NCI-H2171 treated with DMSO at 0.1 percent for 48 hours (cell line): ENCODE results near the gene SPECC1.
"Not testable (repeated sequence)": the region's sequence is repeated elsewhere in the genome, so short reads cannot be mapped to it uniquely, and the experiment has no call there.

Experiments
- DNase-seq: peaks from one replicate; lab custom pipeline; 2025; lab: John Stamatoyannopoulos, UW

SPECC1 gene

DNA sequence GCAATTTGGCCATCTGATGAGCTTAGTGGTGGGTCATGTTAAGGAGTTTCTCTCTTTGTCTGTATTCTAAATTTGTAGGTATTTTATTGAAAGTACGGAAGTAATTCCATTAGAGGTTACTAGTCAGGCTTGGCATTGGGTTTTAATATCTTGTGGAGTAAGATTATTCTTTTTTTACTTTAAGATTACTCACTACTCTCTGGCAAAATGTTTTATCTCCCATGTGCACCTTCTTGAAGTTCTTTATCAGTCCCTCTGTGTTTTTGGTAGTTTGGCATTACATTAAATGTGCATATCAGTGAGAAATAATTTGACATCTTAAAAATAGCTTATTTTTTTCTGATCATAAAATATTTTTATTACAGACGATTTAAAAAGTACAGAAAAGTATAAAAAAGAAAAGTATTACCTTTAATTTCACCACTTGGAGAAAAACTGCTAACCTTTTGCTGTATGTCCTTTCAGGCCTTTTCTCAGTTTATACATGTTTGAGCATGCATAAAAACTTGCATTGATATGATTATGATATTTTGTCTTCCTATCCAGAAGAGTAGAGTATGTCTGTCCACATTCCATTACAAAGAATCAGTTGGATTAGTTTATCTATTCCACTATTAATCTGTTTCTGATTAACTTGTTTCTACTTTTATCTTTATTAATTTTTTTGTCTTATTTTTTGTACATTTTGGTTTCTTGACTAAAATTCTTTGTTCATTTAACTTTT lies 198.3 kb downstream of the SPECC1 start:
- no peak for DNase-seq

DNA sequence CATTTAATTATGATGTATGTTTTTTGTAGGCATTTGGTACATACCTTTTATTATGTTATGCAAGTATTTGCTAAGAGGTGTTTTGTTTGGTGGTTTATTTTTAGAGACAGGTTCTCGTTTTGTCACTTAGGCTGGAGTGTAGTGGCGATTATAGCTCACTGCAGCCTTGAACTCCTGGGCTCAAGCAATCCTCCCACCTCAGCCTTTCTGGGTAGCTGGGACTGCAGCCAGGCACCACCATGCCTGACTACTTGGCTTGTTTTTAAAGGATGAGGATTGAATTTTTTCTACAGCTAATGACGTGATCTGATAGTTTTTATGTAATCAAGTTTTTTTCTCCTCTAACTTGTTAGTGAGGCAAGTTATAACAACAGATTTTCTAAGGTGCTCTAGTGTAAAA lies 199.6 kb downstream of the SPECC1 start:
- no peak for DNase-seq

DNA sequence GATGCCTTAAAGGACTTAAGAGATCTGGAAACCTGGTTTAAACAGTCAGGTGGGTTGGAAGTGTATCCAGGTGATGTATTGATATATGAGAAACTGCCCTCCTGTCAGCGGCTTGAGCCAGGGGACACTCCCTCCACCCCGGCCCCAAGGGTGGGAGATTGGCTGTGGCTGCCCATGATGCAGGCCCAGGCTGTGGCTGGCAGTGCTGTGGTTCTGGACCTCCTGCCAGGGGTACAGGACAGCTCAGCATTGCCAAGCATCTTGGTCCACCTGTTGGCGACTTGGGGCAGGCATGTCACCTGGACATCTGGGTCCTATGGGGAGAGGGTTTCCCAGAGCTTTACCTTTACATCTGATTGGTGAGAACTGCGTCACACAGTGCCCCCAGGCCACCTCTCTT lies 201.0 kb downstream of the SPECC1 start:
- DNase-seq, result no peak

DNA sequence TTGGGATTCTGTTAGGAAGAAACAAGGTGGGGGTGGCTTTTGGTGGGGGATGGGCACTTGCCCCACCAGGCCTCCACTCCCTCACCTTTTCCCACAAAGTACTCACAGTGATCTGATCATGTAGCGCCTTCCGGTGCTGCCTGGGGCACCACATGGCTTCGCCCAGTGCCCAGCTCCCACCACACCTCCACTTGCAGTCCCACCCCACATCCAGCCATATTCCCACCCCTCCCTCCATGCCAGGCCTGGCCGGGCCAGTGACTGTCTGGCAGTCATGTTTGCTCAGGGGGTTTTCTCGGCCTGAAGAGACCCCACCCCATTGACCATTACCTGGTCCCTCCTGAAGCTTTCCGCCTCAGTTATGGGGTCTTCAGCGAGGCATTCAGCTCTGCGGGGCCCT lies 201.5 kb downstream of the SPECC1 start:
- DNase-seq, result no peak

DNA sequence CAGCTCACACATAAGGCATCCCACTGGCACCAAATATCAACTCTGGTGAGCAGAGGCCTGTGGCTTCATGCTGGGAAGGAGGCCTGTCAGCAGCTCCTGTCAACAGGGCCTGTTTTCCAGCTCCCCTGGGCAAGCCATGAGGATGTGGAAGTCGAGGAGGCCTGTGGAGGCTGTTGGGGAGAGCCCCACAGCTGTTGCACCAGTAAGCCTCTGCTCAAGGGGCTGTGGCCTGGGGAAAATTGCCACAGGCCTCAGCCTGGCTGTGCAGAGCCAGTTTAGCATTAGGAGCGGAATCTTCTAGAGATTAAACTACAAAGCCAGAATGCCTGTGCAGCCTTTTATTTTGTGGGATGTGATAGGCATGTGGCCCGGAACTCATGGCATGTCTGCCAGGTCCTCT lies 202.1 kb downstream of the SPECC1 start:
- DNase-seq, result no peak

DNA sequence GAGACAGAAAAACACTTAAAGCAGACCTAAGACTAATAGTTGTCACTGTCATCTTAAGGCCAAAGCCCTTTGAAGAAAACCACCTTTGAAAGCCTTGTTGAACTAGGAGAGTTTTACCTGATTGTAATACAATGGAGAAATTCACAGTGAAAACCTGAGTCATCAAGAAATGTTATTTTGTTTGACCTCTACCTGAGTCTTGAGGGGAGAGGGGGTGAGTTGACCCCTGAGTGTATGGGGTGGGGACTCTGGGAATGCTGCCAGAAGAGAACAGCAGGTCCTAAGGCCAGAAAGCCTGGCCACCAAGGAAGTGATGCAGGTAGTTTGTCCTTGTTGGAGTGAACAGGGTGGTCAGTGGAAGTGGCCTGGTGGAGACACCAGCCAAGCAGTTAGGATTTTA lies 204.3 kb downstream of the SPECC1 start:
- no peak for DNase-seq

DNA sequence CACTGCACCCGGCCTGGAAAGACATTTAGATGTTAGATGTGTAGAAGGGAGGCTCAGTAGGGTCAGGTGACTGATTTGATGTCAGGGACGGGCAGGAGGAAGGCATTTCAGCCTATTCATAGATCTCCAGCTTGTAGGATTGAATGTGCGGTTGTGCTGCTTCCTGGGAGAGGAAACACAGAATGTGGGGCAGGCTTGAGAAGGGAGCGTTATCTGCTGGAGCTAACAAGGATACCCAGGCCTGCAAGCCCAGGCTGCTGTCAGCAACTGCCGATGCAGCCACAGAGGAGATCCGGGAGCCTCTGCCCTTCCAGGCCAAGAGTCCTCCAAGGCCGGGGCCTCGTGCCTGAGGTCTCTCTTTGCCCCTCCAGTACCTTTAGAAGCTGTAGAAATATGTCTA lies 205.6 kb downstream of the SPECC1 start:
- DNase-seq, result no peak

DNA sequence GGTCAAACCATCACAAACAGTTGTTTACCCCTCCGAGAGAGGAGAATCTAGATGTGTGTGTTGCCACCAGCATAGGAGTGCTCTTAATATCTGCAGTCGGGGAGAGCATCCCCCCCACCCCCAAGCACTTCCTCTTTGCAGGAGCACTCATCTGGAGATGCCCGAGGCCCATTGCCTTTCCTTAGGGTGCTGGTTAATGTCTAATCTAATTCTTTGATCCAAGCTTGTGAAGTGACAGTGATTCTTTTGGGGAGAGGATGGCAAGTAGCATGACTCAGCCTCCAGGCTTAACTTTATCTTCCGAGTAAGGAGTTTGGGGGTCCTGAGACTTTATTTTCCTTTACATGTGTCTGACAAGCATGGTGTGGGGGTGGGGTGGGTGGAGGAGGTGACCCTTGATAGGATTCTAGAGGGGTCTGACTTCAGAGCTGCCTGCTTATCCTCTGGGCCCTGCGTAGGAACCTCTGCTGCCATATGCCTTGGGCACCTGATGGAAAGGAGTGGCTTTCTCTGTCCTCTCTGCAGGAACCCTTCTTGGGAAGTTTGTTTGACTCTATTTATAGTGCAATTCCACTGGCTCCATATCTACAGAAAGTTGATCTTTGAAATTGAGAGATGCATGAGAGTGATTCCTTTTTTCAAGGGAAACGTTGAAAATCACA lies 207.1 kb downstream of the SPECC1 start:
- no peak for DNase-seq

DNA sequence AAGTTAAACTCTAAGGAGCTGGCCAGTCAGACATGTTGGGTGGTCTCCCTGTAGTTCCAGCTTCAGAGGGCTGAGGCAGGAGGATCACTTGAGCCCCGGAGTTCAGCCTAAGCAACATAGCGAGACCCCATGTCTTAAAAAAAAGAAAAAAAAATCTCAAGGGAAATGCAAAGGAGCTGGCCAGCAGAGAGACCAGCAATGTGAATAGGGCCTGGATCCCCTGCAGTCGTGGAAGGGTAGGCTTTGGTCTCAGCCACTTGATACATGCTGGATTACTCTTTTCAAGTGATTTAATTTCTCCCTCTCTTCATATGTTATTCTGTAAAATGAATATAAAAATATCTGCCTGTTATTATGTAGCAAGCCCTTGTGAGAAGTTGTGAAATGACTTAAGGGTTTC lies 207.7 kb downstream of the SPECC1 start:
- DNase-seq, result no peak

DNA sequence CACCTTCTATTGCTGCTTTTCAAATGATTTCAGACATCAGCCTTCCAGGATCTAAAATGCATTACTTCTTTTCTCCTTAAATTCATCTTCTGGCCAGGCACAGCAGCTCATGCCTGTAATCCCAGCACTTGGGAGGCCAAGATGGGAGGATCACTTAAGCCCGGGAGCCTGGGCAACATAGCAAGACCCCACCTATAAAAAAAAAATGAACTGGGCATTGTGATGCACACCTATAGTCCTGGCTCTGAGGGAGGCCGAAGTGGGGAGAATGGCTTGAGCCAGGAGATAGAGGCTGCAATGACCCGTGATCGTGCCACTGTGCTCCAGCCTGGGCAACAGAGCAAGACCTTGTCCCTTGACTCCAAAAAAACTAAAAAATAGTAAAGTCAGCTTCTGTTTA lies 208.5 kb downstream of the SPECC1 start:
- no peak for DNase-seq

DNA sequence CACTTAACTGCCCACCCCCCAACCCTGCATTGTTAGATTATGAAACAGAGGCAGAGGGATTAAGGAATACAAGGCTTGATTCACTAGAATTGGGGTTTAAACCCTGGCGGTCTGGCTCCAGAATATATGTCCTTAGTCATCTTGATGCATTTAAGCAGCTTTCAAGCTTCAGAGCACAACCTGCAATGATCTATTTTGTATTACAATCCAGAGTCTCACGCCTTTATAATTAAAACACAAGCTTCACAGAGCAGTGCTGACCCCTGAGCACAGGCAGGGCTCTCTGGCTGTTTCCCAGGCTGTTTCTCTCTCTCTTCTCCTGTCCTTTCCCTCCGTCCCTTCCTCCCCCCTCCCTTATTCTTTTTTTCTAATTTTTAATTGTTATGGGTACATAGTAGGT lies 209.1 kb downstream of the SPECC1 start:
- no peak for DNase-seq

DNA sequence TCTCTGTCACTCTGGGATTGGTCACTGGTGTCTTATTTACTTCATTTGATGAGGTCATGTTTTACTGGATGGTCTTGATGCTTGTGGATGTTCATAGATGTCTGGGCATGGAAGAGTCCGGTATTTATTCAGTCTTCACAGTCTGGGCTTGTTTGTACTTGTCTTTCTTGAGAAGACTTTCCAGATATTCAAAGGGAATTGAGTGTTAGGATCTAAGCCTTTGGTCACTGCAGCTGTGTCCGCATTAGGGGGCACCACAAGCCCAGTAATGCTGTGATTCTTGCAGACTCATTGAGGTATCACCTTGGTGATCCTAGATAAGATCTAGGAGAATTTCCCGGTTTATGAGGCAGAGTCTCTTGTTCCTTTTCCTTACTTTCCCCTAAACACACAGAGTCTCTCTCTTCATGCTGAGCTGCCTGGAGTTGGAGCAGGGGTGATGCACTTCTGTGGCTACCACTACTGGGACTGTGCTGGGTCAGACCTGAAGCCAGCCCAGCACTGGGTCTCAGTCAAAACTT lies 214.7 kb downstream of the SPECC1 start:
- no peak for DNase-seq

DNA sequence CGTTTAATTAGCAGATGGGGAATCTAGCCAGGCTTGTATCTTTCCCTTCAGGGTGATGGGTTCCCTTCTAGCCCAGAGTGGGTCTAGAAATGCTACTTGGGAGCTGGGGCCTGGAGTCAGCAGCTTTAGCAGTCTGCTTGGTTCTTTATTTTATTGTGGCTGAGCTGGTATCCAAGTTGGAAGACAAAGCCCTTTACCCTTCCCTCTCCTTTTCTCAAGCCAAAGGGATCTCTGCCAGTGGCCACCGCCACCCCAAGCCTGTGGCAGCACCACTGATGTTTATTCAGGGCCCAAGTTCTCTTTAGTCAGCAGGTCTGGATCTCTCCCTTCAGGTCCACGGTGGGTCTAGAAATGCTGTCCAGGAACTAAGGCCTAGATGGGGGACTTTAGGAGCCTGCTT lies 215.2 kb downstream of the SPECC1 start:
- no peak for DNase-seq

DNA sequence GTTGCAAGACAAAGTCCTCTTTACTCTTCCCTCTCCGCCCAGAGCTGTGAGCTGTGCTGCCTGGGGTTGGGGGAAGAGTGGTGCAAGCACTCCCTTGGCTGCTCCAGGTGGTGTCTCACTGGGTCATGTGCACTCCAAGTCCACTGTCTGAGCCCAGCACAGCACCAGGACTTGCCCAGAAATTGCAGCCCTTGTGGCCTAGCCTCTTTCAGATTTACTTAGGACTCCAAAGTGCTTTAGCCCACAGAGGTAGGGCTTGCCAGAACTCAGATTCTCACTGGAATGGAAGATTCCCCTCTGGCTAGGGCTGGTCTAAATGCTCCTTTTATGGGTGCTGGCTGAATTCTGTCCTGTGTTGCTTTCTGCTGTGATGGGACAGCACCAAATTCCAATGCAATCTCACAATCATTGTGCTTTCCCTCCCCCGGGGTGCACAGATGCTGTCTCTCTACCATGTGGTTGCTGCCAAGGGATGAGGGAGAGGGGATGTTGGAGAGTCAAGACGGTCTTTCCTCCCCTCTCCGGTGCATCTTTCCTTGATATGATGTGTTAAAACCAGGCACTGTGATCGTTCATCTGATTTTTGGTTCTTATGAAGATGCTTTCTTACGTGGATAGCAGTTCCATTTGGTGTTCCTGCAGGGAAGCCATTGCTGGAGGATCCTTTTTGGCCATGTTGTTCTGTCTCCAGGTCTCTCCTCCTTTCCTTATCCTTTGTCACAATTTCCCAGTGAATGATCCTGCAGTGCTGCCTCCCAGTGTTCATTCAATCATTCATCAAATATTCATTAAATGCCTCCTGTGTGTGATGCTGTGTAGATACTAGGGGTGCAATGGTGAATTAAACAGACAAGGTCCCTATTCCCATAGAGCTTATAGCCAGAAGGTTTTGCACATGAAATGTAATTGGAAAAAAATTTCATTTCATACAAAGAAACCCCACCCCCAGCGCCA lies 216.3 kb downstream of the SPECC1 start:
- DNase-seq, result no peak

DNA sequence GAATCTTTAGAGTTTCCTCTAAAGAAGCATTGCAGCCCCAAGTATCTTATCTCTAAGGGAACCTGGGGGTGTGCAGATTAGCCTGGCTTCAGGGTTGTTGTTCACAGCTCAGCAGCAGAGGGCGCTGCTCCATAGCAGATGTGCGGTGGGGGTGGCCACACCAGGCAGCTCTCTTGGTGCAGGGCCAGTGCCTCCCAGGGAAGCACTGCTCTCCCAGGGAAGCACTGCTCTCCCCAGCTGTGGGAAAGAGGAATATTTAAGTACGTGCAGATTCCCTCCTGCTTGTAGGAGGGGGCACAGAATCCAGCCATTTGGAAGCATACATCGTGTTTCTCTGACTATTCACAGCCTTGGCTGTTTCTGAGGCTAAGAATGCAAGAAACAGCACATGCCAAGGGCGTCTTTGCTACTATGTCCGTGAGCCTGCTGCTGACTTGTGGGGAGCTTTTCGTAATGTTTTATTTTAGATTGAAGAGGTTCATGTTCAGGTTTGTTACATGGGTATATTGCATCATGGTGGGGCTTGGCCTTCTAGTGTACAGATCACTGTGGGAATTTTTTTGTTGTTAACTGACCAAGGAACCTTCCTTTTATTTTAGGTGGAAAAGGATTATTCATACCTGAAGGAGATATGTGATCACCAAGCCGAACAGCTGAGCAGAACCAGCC lies 217.8 kb downstream of the SPECC1 start:
- DNase-seq, result peak; percentile 74

DNA sequence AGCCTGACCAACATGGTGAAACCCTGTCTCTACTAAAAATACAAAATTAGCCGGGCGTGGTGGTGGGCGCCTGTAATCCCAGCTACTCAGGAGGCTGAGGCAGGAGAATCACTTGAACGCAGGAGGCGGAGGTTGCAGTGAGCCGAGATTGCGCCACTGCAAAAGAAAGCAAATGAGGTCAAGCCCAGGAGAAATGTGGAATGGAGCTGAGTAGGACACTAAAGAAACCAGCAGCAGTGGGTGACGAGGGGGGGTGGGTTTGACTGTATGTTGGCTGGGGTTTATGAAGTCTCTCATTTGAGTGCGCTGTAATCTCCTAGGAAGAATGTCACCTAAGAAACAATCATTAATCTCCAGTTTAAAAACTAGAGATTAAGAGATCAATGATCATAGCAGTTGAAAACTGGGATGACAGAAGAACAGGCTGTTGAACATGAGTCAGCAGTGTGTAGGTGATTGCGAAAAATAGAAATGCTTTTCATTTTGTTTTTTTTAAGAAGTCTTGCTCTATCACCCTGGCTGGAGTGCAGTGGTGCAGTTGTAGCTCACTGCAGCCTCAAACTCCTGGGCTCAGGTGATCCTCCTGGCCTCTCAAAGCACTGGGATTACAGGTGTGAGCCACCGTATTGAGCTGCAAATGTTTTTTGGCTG lies 218.7 kb downstream of the SPECC1 start:
- not testable (repeated sequence) for DNase-seq

DNA sequence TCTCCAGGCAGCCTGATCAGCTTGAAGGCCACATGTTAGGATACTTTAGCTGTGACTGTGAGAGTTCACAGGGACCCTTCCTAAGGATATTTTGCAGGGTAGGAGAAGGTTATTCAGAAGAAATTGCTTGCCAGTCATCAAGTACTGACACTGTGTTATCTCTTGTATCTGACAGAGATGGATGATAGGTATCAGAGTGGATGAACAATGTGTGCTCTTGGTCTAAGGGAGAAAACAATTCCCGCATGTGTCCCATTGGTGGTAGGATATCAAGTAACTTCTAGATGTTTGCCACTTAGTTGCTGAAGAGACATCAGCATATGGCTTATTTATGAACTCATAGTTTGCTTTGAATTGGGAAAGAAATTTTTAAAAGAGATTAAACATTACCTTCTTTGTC lies 219.3 kb downstream of the SPECC1 start:
- no peak for DNase-seq

DNA sequence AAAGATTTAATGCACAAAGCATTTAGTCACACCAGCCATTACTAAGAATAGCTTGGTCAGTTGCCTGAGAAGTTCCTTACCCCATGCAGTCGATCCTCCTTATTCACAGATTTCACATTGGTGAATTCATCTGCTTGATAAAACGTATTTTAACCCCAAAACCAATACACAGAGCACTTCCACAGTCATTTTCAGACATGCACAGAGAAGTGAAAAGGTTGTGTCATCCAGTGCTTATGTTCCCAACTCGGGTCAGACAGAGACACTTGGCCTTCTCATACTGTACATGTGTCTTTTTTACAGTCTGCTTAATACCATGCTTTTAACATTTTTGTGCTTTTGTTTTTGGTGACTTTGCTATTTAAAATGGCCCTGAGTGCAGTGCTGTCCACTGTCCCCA lies 219.7 kb downstream of the SPECC1 start:
- DNase-seq, result no peak

DNA sequence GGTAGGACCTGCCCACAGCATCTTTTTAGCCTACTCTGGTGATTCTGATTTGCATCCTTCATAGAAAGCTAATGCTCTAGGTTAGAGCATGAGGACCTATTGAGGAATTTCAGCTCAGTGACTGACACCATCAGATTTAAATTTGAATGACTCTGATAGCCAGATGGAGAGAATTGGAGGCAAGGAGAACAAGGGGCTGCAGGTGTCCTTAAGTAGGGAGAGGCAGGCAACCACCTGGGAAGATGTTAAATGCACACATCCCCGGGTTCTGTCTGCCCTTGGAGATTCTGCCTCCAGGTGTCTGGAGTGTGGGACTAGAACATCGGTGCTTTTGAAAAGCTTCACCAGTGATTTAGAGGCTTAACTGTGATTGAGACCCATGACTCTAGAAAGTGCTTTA lies 221.8 kb downstream of the SPECC1 start:
- DNase-seq, result no peak

DNA sequence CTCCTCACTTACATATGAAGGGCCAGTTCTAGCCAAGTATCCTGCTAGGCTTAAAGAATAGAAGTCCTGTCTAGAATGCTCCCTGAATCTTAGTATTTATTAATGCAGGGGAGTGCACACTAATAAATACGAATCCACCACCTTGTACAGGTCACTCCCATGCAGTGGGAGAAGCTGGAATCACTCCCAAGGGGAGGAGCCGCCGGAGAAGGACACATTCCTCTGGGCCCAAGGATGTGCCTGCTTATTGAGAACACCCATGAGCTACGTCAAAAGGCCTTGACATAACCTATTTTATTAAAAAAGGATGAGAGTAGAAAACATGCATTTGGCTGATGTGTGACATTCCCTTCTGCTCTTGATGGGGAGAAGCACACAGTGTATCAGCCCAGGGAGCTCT lies 223.5 kb downstream of the SPECC1 start:
- DNase-seq, result no peak

DNA sequence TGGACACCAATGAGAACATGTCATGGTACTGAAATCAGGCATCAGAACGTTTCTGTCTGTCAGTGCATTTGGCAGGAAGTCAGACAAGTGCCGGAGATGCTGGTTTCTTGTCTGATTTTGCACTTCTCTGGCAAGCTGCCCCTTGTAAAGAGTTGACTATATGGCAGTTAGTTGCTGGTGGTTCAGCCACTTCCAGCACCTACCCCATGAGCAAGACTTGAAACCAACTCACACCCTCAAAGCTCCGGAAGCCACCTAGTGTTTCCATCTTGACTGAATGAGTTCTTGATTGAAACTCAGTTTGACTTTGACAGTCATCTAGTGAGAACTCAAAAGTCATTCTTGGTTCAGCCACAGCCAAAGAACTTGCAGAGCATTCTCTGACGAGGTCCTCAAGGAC lies 225.1 kb downstream of the SPECC1 start:
- DNase-seq, result no peak

DNA sequence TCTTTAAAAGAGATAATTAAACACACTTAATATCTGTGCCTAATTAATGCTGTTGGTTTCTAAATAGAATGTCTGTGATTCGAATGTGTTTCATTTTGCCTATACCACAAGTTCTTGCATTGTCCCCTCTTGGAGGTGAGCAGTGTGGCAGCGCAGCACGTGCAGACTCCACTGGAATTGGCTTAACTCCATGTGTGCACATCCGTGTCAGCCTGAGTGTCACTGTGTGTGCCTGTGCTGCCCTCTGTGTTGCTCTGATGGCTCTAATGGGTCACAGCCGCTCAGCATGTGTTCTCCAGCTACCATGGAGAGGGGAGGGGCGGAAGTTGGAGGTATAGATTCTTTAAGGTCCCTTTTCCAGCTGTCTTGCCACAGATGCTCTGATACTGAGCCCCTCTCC lies 226.6 kb downstream of the SPECC1 start:
- DNase-seq, result no peak
